GM12878 (cell line): ENCODE results near the gene WDR59. TPM values are rescaled to one million over a fixed set of nuclear protein-coding genes. Genes with fewer than 3 reads are reported as not detected.

Experiments used
- ATAC-seq: fragments of 200-7000 bp; cut with Tn5 transposase; 3 replicates; pipeline ENCODE4 v1.9.1; 2020; ENCODE audit warnings: mild to moderate bottlenecking, moderate library complexity
- BruUV-seq: library from RNA; stranded (reverse); fragments of 400-500 nt; replicated peaks from 2 replicates; lab custom pipeline; 2021; lab: Mats Ljungman, UMichigan
- CTCF ChIA-PET: fragments of 300-600 bp; sonication (Branson Sonifier 250); formaldehyde crosslinking; extraction: SDS; loops from one replicate; lab custom pipeline; 2021; ENCODE audit warnings: inconsistent platforms; lab: Yijun Ruan, JAX
- POLR2A ChIA-PET: fragments of 350-600 bp; formaldehyde crosslinking; extraction: SDS; loops from one replicate; lab custom pipeline; 2021; ENCODE audit warnings: inconsistent platforms; lab: Charles Lee
- RAD21 ChIA-PET: fragments of 300-600 bp; sonication (Branson Sonifier 250); formaldehyde crosslinking; loops from one replicate; lab custom pipeline; 2023; ENCODE audit warnings: antibody characterized with exemption; ENCODE audit not compliant: unreplicated experiment; lab: Charles Lee
- SMC1A ChIA-PET: fragments of 300-600 bp; sonication (Branson Sonifier 250); formaldehyde crosslinking; loops from one replicate; lab custom pipeline; 2023; ENCODE audit not compliant: unreplicated experiment, uncharacterized antibody; lab: Charles Lee
- DNase-seq: peaks from one replicate; pipeline ENCODE4 v3.0.0-alpha.2; 2011; ENCODE audit warnings: low read depth, low spot score
- FAIRE-seq: peaks from 3 replicates; lab custom pipeline; 2011; peaks lifted over from hg19 to GRCh38; lab: Jason Lieb, UNC
- H2AFZ ChIP-seq: 2 replicates; pipeline ENCODE4 v1.6.0; 2011; ENCODE audit warnings: low read depth, low read length, control low read depth; ENCODE audit not compliant: control insufficient read depth
- H3K27ac ChIP-seq: 2 replicates; pipeline ENCODE4 v1.5.1; 2011; ENCODE audit warnings: control low read depth; ENCODE audit not compliant: control insufficient read depth, insufficient read depth
- H3K27me3 ChIP-seq, 2 experiments: replicated peaks in 1 of 2; 2 replicates each; pipeline versions ENCODE4 v1.6.0 to v1.6.1; 2011; ENCODE audit warnings: low read length in 1 of 2; ENCODE audit not compliant: control insufficient read depth in 2 of 2, insufficient read depth in 2 of 2
- H3K36me3 ChIP-seq, 2 experiments: 2 replicates each; pipeline ENCODE4 v1.5.1; 2011; ENCODE audit warnings: low read length in 1 of 2; ENCODE audit not compliant: control insufficient read depth in 2 of 2, insufficient read depth in 2 of 2
- H3K4me1 ChIP-seq: 2 replicates; pipeline ENCODE4 v1.6.1; 2011; ENCODE audit warnings: mild to moderate bottlenecking, low read length, moderate library complexity, mixed read lengths; ENCODE audit not compliant: control insufficient read depth, insufficient read depth
- H3K4me2 ChIP-seq: 2 replicates; pipeline ENCODE4 v1.6.0; 2011; ENCODE audit warnings: control low read depth; ENCODE audit not compliant: control insufficient read depth, insufficient read depth
- H3K4me3 ChIP-seq: fragments of 200-600 bp; sonication (generic); 2 replicates; pipeline ENCODE4 v1.5.1; 2016
- H3K79me2 ChIP-seq: 2 replicates; pipeline ENCODE4 v1.6.0; 2011; ENCODE audit warnings: low read length; ENCODE audit not compliant: control insufficient read depth, insufficient read depth
- H3K9ac ChIP-seq: 2 replicates; pipeline ENCODE4 v1.8.0; 2011; ENCODE audit warnings: low read length, control low read depth, mixed read lengths; ENCODE audit not compliant: control insufficient read depth, insufficient read depth
- H3K9me3 ChIP-seq: replicated peaks from 3 replicates; pipeline ENCODE4 v1.5.1; 2011; ENCODE audit warnings: mild to moderate bottlenecking, low read length; ENCODE audit not compliant: control insufficient read depth, insufficient read depth
- H4K20me1 ChIP-seq: 2 replicates; pipeline ENCODE4 v1.6.0; 2011; ENCODE audit not compliant: control insufficient read depth, insufficient read depth
- ASH2L ChIP-seq: fragments of 300-600, 200-600 bp; sonication (generic); IDR thresholded peaks from 2 replicates; pipeline ENCODE4 v1.6.1; 2017; ENCODE audit warnings: low read depth, mild to moderate bottlenecking, borderline replicate concordance
- CUX1 ChIP-seq: IDR thresholded peaks from 2 replicates; pipeline ENCODE4 v1.6.1; 2012; ENCODE audit warnings: improper control_type of control experiment, low read depth, low read length; ENCODE audit not compliant: insufficient replicate concordance
- HDAC2 ChIP-seq: fragments of 200-600 bp; sonication (generic); IDR thresholded peaks from 2 replicates; pipeline ENCODE4 v1.6.1; 2017
- KDM1A ChIP-seq: fragments of 200-600 bp; sonication (generic); IDR thresholded peaks from 2 replicates; pipeline ENCODE4 v1.6.1; 2016; ENCODE audit warnings: borderline replicate concordance
- MYC ChIP-seq: IDR thresholded peaks from 2 replicates; pipeline ENCODE4 v1.6.1; 2011; ENCODE audit warnings: mild to moderate bottlenecking, low read length, moderate library complexity, inconsistent platforms; ENCODE audit not compliant: insufficient read depth, insufficient replicate concordance, insufficient read length, severe bottlenecking
- NKRF ChIP-seq: fragments of 450-650 bp; conservative IDR thresholded peaks from 2 replicates; pipeline ENCODE4 v1.6.1; 2017; ENCODE audit warnings: mild to moderate bottlenecking, moderate library complexity
- RFX5 ChIP-seq: IDR thresholded peaks from 2 replicates; pipeline ENCODE4 v1.6.1; 2011; ENCODE audit warnings: low read depth, low read length, improper control_type of control experiment
- SMC3 ChIP-seq: IDR thresholded peaks from 2 replicates; pipeline ENCODE4 v1.6.1; 2011; ENCODE audit warnings: low read length, improper control_type of control experiment, borderline replicate concordance
- TARDBP ChIP-seq: IDR thresholded peaks from 2 replicates; pipeline ENCODE4 v1.6.1; 2016; ENCODE audit warnings: borderline replicate concordance
- USF2 ChIP-seq: IDR thresholded peaks from 2 replicates; pipeline ENCODE4 v1.6.1; 2011; ENCODE audit warnings: low read depth, low read length, improper control_type of control experiment, borderline replicate concordance
- ZBTB40 ChIP-seq: fragments of 450-650 bp; IDR thresholded peaks from 2 replicates; pipeline ENCODE4 v1.6.1; 2016; ENCODE audit warnings: mild to moderate bottlenecking, moderate library complexity, borderline replicate concordance
- WGBS: methylation state at CpG from one replicate; pipeline ENCODE4 v1.1.6; 2016; ENCODE audit warnings: low lambda C conversion rate; ENCODE audit not compliant: insufficient replicate concordance, insufficient coverage; ENCODE audit errors: missing lambda C conversion rate; 5-methylcytosine and 5-hydroxymethylcytosine counted together
- in situ Hi-C: fragments of 300-500 bp; cut with MboI; formaldehyde crosslinking; loops from 9 replicates; pipeline ENCODE4 v1.14.3; 2018; ENCODE audit warnings: mixed read lengths
- intact Hi-C: fragments of 100-400 bp; cut with micrococcal nuclease; formaldehyde crosslinking; loops from one replicate; pipeline ENCODE4 v1.14.2; 2022; ENCODE audit not compliant: unreplicated experiment
- polyA plus RNA-seq, 11 experiments: library from polyadenylated mRNA; depleted of rRNA in 4 of 11; unstranded in 6 of 11; stranded (reverse) in 5 of 11; fragments of >200 nt; fragmentation: Nextera tagmentation in 4 of 11; fragmentation: Illumina TruSeq in 1 of 11; extraction: Ambion mirVana in 4 of 11; extraction: Trizol in 1 of 11; gene quantifications; 1 replicate in 1 of 11; 2 replicates in 10 of 11; pipeline versions ENCODE4 v1.2.1 to v1.2.3, GENCODE V29; 2011 to 2016; ENCODE audit warnings: inconsistent platforms in 2 of 11, missing spikeins in 2 of 11, low read depth in 1 of 11
- total RNA-seq, 4 experiments: library from RNA; depleted of rRNA in 3 of 4; stranded (reverse); fragments of >200 nt in 3 of 4; fragmentation: Illumina TruSeq in 1 of 4; extraction: Trizol in 1 of 4; gene quantifications; 2 replicates each; pipeline versions ENCODE4 v1.2.1 to v1.2.3, GENCODE V29; 2013 to 2021

Gene WDR59
- total and polyA plus RNA-seq, 10 of the 15 experiments (the other 5 are each of a cell fraction or from before 2014, with no cell fraction given): 9.7 to 78.4 (median 24.5) TPM

- Histone ChIP-seq H3K36me3 (no peaks in the 10 kb centered on the region), H3K4me2 (no peak overlapping the region), H3K27me3 (no peaks in the 10 kb centered on the region), H3K4me3 (no peak overlapping the region), H3K79me2 (peaks cover 3% of the 10 kb centered on the region), H3K9ac (no peak overlapping the region), H3K27ac (no peak overlapping the region), H3K9me3 (peaks cover 1% of the 10 kb centered on the region; the same call in 2 of the 3 replicates), H4K20me1 (no peaks in the 10 kb centered on the region), H3K4me1 (peaks cover 20% of the 10 kb centered on the region), H2AFZ (no peak overlapping the region)
- RAD21 ChIA-PET: interaction anchor here (1.1 to 1.5 kb wide), 2 partner anchors 21 to 25 kb away, joined by 3 to 4 read pairs; no protein-coding TSS in a partner anchor
- POLR2A ChIA-PET: interaction anchor here (0.7 kb wide), 1 partner anchor 16 kb away, joined by 3 read pairs; no protein-coding TSS in a partner anchor
- DNase-seq (no peak), FAIRE-seq (no peak), ATAC-seq (no peak)
- intact Hi-C loops (no loop called here), in situ Hi-C loops (no loop called here)
- no TSS peak for BruUV-seq
- SMC1A ChIA-PET: no interaction called here
- CTCF ChIA-PET: no interaction called here
- 93% methylated on average over 2 of the region's 2 CpGs for WGBS
- TF ChIP-seq ZBTB40 (no peak), TARDBP (no peak), HDAC2 (no peak), SMC3 (no peak), MYC (no peak), KDM1A (no peak), USF2 (no peak), CUX1 (no peak), NKRF (no peak), RFX5 (no peak), ASH2L (no peak)
Measured at GRCh38 chr16:75026892-75027391, 42.0 kb upstream of the WDR59 start.
